HG03064 (cell line): ENCODE data around the gene RXFP3.
"Not testable (repeated sequence)": the region's sequence is repeated elsewhere in the genome, so short reads cannot be mapped to it uniquely, and the experiment has no call there.

Experiments used
- ATAC-seq: cut with Tn5 transposase; IDR thresholded peaks from one replicate; pipeline ENCODE4 v1.9.1; 2021; ENCODE audit warnings: low read depth; ENCODE audit not compliant: unreplicated experiment

RXFP3 gene

DNA sequence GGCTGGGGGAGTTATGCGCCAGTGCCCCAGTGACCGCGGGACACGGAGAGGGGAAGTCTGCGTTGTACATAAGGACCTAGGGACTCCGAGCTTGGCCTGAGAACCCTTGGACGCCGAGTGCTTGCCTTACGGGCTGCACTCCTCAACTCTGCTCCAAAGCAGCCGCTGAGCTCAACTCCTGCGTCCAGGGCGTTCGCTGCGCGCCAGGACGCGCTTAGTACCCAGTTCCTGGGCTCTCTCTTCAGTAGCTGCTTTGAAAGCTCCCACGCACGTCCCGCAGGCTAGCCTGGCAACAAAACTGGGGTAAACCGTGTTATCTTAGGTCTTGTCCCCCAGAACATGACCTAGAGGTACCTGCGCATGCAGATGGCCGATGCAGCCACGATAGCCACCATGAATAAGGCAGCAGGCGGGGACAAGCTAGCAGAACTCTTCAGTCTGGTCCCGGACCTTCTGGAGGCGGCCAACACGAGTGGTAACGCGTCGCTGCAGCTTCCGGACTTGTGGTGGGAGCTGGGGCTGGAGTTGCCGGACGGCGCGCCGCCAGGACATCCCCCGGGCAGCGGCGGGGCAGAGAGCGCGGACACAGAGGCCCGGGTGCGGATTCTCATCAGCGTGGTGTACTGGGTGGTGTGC is at the start of gene RXFP3:
RXFP3 (plus strand) TSS at position 6 of the 636 bp plus-strand sequence; CDS start at position 361, 355 bp downstream.
- no peak for ATAC-seq

DNA sequence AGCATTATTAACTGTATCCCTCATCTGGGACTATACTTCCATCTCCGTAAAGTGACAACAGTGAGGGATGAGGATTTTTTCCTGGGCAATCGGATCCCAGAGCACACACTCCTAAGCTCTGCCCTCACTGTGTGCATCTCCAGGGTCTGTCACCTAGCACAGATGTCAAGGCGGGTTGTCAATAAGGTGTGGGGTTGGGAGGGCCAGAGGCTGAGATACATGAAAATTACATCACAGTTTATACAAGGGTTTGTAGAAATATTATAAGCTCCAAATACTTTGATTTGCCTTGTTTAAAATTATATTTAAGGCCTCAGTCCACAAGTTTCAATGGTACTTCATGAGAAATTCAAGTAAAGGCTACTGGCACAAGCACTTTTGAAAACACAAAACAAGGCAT is 48.9 kb upstream of the RXFP3 start:
- ATAC-seq = no peak

DNA sequence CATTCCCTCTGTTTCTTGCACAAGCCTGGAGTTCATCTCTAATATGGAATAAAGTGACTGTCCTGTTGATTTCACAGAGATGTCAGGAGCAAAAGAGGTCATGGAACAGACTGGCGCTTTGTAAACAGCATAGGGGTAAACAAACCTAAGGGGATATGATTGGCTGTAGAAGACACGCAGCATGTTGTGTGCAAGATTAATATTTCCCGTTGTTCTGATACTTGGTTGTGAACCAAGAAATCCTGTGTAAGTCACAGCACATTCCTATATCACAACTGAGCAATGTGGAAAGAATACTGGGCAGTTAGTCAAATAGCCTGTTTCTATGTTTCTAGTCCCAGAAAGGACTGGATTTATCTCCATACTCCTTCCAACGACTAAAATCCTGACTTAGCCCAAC is 47.6 kb upstream of the RXFP3 start:
- ATAC-seq = no peak

GRCh38 chr5:33890131-33891032 is 45.8 kb upstream of the RXFP3 start:
- no peak for ATAC-seq

DNA sequence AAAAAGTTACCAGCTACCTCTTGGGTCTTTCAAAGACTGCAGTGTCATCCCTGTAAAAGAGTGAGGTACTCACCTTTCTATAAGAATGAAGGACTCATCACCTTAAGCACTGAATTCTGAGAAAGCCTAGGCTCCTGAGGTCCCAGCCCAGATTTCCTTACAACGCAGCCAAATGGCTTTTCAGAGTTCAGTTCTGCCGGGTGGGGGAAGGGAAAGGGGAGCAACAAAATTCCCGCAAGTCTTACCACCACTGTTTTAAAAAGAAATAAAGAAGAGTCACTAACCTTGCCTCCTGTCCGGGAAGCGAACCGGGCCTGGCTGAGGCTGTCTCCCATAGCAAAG is 44.8 kb upstream of the RXFP3 start:
- ATAC-seq = no peak

DNA sequence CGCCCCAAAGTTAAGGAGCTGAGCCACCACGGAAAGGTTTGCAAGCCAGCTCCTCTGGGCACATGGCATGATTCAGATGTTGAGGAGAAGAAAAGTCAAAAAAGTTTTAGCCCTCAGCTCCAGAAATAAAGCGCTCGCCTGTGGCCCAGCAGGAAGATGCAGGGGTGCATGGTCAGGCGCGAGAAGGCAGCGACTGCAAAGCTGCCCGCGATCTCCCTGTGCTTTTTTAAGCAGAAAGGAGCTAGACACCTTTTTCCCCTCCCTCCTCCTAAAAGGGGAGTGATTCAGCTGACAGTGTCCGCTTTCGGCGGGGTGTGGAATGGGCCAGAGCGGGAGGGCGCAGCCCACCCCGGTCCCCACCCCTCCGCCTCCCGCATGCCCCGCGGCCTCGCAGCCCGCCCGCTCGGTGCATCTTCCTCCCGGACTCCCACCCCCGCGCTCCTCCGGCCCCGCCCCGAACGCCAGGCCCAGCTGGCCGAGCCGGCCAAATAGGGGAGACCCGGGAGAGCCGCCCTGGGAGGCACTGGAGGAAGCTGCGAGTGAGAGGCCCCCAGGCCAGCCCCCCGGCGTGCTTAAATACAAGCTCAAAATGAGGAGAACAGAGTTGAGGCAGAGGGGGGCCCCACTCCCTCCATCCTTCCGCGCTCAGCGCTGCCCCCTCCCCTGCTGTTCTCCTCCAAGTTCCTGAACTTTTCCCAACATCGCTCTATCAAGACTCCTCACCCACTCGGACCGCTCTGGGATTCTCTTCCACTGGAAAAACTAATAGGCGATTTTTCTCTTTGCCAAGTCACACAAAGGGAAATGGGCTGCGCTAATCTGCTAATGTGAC is 44.2 kb upstream of the RXFP3 start, which contains the start of gene ADAMTS12:
ADAMTS12 (minus strand) TSS at position 203 of the 832 bp plus-strand sequence; CDS start at position 69, 134 bp downstream.
- no peak for ATAC-seq

GRCh38 chr5:33892620-33893137 is 43.5 kb upstream of the RXFP3 start:
- no peak for ATAC-seq

- ATAC-seq = no peak
Measured at GRCh38 chr5:33894566-33894965, 41.6 kb upstream of the RXFP3 start.

- no peak for ATAC-seq
Measured at GRCh38 chr5:33901156-33901555, 35.0 kb upstream of the RXFP3 start.

DNA sequence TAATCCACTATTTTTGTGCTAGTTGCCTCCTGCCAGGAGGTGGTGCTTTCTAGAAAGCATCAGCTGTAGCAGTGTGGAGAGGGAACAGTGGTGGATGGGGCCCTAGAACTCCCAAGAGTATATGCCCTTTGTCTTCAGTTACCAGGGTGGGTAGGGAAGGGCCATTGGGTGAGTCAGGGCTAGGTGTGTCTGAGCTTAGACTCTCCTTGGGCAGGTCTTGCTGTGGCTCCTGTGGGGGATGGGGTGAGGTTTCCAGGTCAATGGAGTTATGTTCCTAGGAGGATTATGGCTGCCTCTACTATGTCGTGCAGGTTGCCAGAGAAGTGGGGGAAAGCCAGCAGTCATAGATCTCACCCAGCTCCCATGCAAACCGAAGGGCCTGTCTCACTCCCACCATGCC is 33.1 kb upstream of the RXFP3 start:
- no peak for ATAC-seq

GRCh38 chr5:33905381-33905780 is 30.8 kb upstream of the RXFP3 start:
- no peak for ATAC-seq

DNA sequence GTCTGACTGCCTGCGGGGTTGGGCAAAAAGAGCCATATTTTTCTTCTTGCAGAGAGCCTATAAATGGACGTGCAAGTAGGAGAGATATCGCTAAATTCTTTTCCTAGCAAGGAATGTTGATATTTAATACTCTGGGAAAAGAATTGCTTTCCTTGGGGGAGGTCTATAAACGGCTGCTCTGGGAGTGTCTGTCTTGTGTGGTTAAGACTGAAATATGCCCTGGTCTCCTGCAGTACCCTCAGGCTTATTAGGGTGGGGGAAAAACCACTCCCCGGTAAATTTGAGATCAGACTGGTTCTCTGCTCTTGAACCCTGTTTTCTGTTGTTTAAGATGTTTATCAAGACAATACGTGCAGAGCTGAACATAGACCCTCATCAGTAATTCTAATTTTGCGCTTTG is 29.9 kb upstream of the RXFP3 start:
- not testable (repeated sequence) for ATAC-seq

GRCh38 chr5:33914844-33915243 is 21.3 kb upstream of the RXFP3 start:
- not testable (repeated sequence) for ATAC-seq

GRCh38 chr5:33921002-33921401 is 15.2 kb upstream of the RXFP3 start:
- ATAC-seq = no peak

GRCh38 chr5:33925278-33925677 is 10.9 kb upstream of the RXFP3 start:
- no peak for ATAC-seq

DNA sequence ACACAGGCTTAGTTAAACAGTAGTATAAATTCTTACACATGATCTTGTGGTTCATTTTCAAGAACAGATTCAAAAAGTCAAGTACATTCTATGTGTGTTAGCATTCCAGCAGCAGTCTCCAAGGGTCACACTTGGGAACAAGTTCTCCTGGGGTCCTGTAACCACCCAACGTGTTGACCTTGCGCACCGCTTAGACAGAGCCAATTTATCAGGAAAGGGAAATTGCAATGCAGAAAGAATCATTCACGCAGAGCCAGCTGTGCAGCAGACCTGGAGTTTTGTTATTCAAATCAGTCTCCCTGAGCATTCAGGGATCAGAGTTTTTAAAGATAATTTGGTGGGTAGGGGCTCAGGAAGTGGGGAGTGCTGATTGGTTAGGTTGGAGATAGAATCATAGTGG is 8.5 kb upstream of the RXFP3 start:
- ATAC-seq = no peak

DNA sequence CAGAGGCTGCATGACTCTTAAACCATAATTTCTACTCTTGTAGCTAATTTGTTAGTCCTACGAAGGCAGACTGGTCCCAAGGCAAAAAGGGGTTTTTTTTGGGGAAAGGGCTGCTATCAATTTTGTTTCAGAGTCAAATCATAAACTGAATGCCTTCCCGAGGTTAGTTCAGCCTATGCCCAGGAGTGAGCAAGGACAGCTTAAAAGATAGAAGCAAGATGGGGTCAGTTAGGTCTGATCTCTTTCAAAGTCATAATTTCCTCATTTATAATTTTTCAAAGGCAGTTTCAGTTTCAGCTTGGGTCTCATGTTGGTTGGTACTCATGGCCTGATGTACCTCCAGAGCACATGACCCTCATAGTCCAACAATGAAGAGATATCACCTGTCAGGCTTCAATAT is 7.9 kb upstream of the RXFP3 start:
- ATAC-seq = no peak

DNA sequence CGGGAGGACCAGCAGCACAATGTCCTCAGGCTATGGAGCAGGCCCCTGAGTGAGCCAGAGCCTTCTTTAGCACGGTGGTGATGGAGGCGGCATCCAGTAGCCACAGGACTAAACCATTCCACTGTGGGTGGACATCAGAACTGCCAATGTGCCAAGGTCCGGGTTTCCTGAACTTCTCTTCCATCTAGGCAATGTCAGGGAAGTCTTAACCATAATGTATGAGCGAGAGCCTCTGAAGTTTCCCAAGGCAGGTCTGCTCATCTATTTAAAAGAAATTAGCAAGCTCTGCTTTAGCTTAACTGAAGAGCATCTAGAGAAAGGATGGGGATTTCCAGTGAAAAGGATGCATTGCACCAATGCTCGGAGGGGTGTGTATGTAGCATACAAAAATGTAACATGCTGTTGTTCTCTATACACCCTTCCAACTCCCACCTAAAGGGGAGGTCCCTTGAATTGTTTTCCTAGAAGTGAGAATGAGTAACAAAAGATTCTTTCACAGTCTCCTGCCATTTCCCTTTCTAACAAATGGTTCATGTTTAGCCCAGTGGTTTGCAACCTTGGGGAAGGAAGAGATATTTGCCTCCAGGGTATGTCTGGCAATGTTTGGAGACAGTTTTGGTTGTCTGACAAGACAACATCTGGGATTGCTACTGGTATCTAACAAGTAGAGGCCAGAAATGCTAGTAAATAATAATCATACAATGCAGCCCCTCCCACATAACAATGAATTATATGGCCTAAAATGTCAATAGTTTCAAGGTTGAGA is 6.1 kb upstream of the RXFP3 start:
- no peak for ATAC-seq

GRCh38 chr5:33931136-33931535 is 5.0 kb upstream of the RXFP3 start:
- ATAC-seq = no peak

DNA sequence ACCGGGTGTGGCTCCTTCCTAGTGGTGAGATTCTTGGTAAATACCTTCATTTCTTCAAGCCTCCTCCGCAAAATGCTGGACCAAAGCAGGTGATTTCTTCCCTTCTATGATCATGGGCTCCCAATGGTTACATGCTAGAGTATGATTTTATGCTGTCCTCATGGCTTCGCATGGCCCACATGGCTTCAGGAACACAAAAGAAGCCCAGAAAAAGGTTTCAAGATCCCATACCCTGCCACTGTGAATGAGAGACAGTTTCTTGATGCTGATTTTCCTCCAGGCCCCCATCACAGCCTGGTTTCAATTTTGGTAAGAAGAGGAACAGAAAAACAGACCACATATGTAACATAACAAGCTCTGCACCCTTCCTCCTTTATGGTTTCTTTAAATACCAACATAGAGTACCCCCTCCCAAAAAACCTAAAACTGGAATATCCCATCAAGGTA is 2.4 kb upstream of the RXFP3 start:
- peak; percentile 71 for ATAC-seq
